ENCODE data around the gene ANKRD13B. TPM values are rescaled to one million over a fixed set of nuclear protein-coding genes. Genes with fewer than 3 reads are reported as not detected.

ANKRD13B gene
- total and polyA plus RNA-seq, 7 donors, result 1.6 to 17.2 (median 5.4) TPM

DNA sequence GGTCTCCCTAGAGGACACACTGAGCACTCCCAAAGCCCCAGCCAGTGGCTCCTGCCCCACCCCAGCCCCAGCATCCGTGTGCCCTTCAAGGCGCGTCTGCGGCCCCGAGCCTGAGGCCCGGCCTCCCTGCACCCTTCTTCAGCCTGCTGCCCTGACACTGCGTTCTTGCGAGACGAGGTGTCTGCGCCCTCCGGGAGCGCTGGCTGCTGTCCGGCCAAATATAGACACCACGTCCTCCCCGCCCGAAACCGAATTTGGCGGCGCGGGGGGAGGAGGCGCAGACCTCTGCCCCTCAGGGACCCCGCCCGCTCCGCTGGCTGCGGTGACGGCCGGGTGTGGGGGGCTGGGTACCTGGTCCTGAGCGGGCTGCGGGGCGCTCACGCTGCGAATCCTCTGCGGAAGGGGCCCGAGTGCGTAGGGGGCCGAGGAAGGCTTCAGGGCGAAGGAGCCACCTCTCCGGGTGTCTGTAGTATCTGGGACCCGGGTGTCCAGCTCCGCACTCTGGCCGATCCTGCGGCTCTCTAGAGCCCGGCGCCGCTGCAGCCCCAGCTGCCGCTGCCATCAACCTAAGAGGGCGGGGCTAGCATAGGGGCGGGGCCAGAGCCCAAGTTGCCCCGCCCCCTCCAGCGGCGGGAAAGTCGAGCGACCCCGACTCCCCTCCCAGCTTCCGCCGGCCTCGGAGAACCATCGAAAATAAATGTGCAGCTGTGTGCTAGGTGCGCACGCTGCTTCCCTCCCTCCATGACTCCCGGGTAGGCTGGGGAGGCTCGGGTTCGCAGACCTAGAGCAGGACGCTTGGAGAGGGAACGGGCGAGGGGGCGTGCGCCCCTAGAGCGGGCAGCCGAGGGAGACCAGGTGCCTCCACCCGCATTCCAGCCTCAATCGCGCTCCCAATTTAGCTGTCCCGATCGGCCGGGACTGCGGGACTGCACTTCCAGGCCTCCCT is 29.7 kb downstream of the ANKRD13B start, which contains the start of gene CORO6:
Gene CORO6 (minus strand): TSS at position 576 of the 946 bp plus-strand sequence. CDS start 1,491 bp downstream, outside the sequence.
- H3K36me3 ChIP-seq, result no peaks in the 10 kb centered on the region
- intact Hi-C loops (cut with DNase I), result loop anchor here (10.0 kb wide), 1 partner anchor 312 kb away; the partner anchor contains the start of gene SSH2
- TF ChIP-seq, protein P1, sequence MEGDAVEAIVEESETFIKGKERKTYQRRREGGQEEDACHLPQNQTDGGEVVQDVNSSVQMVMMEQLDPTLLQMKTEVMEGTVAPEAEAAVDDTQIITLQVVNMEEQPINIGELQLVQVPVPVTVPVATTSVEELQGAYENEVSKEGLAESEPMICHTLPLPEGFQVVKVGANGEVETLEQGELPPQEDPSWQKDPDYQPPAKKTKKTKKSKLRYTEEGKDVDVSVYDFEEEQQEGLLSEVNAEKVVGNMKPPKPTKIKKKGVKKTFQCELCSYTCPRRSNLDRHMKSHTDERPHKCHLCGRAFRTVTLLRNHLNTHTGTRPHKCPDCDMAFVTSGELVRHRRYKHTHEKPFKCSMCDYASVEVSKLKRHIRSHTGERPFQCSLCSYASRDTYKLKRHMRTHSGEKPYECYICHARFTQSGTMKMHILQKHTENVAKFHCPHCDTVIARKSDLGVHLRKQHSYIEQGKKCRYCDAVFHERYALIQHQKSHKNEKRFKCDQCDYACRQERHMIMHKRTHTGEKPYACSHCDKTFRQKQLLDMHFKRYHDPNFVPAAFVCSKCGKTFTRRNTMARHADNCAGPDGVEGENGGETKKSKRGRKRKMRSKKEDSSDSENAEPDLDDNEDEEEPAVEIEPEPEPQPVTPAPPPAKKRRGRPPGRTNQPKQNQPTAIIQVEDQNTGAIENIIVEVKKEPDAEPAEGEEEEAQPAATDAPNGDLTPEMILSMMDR (IDR thresholded peaks at IDR 0.05), result no peak
- TF ChIP-seq POLR2A (IDR thresholded peaks at IDR 0.05), result peak in 1 of 2 donors; percentile 25
- TF ChIP-seq POLR2AphosphoS5 (IDR thresholded peaks at IDR 0.05), result peak; percentile 50 to 74 (median 70)
- no peak for TF ChIP-seq EP300 (IDR thresholded peaks at IDR 0.05)
- peak; percentile 83 for DNase-seq
- H3K4me1 ChIP-seq, result peaks cover 0 to 58% (median 39%) of the 10 kb centered on the region in 4 donors
- H3K27ac ChIP-seq, result peak within 1 kb of the TSS; percentile 77 to 92 (median 86)
- no peaks in the 10 kb centered on the region for H3K27me3 ChIP-seq
- no peaks in the 10 kb centered on the region for H3K9me3 ChIP-seq
- H3K4me3 ChIP-seq, result peak within 1 kb of the TSS; percentile 55 to 76 (median 65)
- WGBS, 2 donors, result 2 to 9% methylated on average over 77 of the region's 77 CpGs

DNA sequence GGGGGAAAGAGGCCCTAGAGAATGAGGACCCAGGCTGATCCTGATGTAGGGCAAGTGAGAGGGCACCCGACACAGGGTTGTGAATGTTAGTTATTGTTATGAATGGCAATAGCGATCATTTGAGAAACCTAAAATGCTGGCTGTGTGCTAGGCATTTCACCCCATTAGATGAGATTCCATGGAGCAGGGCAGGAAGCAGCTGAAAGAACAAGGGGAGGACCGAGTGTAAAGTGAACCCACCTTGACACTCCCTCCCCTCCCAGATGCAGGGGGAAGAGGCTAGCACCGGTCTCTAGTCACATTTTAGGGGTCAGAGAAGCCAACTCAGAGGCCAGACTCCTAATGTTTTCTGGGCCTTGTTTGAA is 30.3 kb downstream of the ANKRD13B start:
- Histone ChIP-seq H3K9me3 (no peaks in the 10 kb centered on the region), H3K27me3 (no peaks in the 10 kb centered on the region), H3K4me1 (peaks cover 0 to 51% (median 33%) of the 10 kb centered on the region in 4 donors), H3K4me3 (peak overlapping the region in 3 of 4 donors; percentile 55 to 76 (median 75)), H3K36me3 (no peaks in the 10 kb centered on the region), H3K27ac (peak overlapping the region; percentile 77 to 92 (median 86))
- 58 to 63% methylated on average over 4 of the region's 4 CpGs for whole genome bisulfite sequencing, 2 donors
- DNase-seq, result no peak
- TF ChIP-seq POLR2A (IDR thresholded peaks at IDR 0.05), result no peak
- TF ChIP-seq, protein P1 (IDR thresholded peaks at IDR 0.05), result no peak
- TF ChIP-seq EP300 (IDR thresholded peaks at IDR 0.05), result no peak
- intact Hi-C loops (cut with DNase I), result loop anchor here (10.0 kb wide), 1 partner anchor 312 kb away; the partner anchor contains the start of gene SSH2

DNA sequence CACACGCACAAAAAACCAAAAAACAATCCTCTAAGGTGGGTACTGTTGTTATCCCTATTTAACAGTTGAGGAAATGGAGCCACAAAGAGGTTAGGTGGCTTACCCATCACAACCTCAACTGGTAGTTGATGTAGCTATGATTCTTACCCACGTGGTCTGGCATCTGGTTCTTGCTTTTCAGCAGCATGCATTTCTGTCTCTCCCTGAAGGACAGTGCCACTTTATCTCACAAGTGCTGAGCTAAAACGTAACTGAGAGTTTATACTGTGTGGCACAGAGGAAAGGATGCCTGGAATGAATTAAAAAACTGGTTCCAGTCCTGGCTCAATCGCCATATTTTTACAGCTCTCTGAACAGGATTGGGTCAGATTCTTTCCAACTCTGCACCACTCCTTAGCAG is 31.7 kb downstream of the ANKRD13B start:
- Histone ChIP-seq H3K27ac (peak overlapping the region in 1 of 4 donors; percentile 29), H3K9me3 (no peaks in the 10 kb centered on the region), H3K4me1 (peaks cover 0 to 38% (median 20%) of the 10 kb centered on the region in 4 donors), H3K27me3 (no peaks in the 10 kb centered on the region), H3K4me3 (no peak overlapping the region), H3K36me3 (peaks cover 0 to 6% (median 0%) of the 10 kb centered on the region in 4 donors)
- no peak for TF ChIP-seq EP300 (IDR thresholded peaks at IDR 0.05)
- no peak for TF ChIP-seq POLR2A (IDR thresholded peaks at IDR 0.05)
- TF ChIP-seq, protein P1 (IDR thresholded peaks at IDR 0.05), result no peak
- no peak for TF ChIP-seq POLR2AphosphoS5 (IDR thresholded peaks at IDR 0.05)
- intact Hi-C loops (cut with DNase I), result loop anchor here (10.0 kb wide), 1 partner anchor 310 kb away; the partner anchor contains the start of gene SSH2
- DNase-seq, result peak; percentile 0
- WGBS, 2 donors, result 77 to 79% methylated on average over 4 of the region's 4 CpGs

DNA sequence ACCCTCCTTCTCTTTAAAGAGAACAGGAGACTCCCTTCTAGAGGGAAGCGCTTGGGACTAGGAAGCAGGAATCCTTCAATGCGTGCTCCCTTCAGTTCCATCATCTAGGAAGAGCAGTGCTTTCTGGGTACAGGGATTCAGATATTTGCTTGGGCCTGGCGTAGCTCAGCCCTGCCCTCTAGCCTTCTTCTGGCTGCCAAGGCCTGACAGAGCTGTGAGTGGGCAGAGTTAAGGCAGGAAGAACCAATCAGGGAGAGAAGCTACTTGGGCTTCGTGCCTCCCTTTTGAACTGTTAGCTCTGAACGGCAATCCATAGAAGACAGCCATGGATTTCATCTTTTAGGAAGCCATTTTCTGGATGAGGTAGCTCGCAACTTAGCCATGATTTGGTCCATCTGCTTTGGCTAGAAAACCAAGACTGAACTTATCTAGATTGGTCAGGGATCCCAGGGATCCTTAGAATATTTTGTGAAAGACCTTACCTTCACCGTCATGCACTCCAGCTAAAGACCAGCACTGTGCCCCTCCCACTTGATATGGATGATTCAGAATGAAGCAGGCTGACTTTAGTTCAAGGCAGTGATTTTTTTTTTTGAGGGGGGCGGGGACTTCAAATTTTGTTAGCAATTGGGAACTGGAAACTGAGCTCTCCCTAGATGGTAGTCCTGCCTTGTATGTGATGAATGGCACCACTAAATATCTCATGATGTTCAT is 32.3 kb downstream of the ANKRD13B start:
- peaks cover 0 to 32% (median 17%) of the 10 kb centered on the region in 4 donors for H3K4me1 ChIP-seq
- H3K4me3 ChIP-seq, result no peak overlapping the region
- 89 to 90% methylated on average over 8 of the region's 8 CpGs for WGBS, 2 donors
- no peaks in the 10 kb centered on the region for H3K27me3 ChIP-seq
- H3K9me3 ChIP-seq, result no peaks in the 10 kb centered on the region
- intact Hi-C loops (cut with DNase I), result loop anchor here (10.0 kb wide), 1 partner anchor 310 kb away; the partner anchor contains the start of gene SSH2
- peak overlapping the region in 1 of 4 donors; percentile 29 for H3K27ac ChIP-seq
- H3K36me3 ChIP-seq, result peaks cover 0 to 9% (median 0%) of the 10 kb centered on the region in 4 donors
- DNase-seq, result peak; percentile 41
- TF ChIP-seq POLR2A (IDR thresholded peaks at IDR 0.05) (no peak), POLR2AphosphoS5 (IDR thresholded peaks at IDR 0.05) (no peak), EP300 (IDR thresholded peaks at IDR 0.05) (no peak)
- TF ChIP-seq, protein P1 (IDR thresholded peaks at IDR 0.05), result no peak
